ENCODE measurements around the gene ZNF670.
"Not testable (repeated sequence)": the region's sequence is repeated elsewhere in the genome, so short reads cannot be mapped to it uniquely, and the experiment has no call there.

Gene ZNF670

GRCh38 chr1:247078258-247079140, at the start of gene ZNF670:
ZNF670 (minus strand) TSS chr1:247078811; CDS start chr1:247078596, 215 bp downstream.
- peak; percentile 94 for DNase-seq

GRCh38 chr1:247127519-247128282, 49.1 kb upstream of the ZNF670 start:
- not testable (repeated sequence) for DNase-seq

- DNase-seq = not testable (repeated sequence)
These were observed 48.0 kb upstream of the ZNF670 start for GRCh38 chr1:247126601-247127000.

- DNase-seq = not testable (repeated sequence)
These were observed 47.6 kb upstream of the ZNF670 start for GRCh38 chr1:247126166-247126565.

- no peak for DNase-seq
These were observed 42.8 kb upstream of the ZNF670 start for GRCh38 chr1:247121382-247121781.

- DNase-seq = not testable (repeated sequence)
These were observed 41.7 kb upstream of the ZNF670 start for GRCh38 chr1:247120408-247120668.

- DNase-seq = no peak
These were observed 41.2 kb upstream of the ZNF670 start for GRCh38 chr1:247119600-247120407.

- DNase-seq = peak; percentile 29
These were observed 40.4 kb upstream of the ZNF670 start for GRCh38 chr1:247118946-247119446.

GRCh38 chr1:247115545-247115944, 36.9 kb upstream of the ZNF670 start:
- no peak for DNase-seq

- no peak for DNase-seq
These were observed 36.5 kb upstream of the ZNF670 start for GRCh38 chr1:247115141-247115510.

- DNase-seq = no peak
These were observed 35.9 kb upstream of the ZNF670 start for GRCh38 chr1:247114351-247115140.

- DNase-seq = no peak
These were observed 35.2 kb upstream of the ZNF670 start for GRCh38 chr1:247113733-247114271.

- no peak for DNase-seq
These were observed 34.5 kb upstream of the ZNF670 start for GRCh38 chr1:247113094-247113497.

- DNase-seq = no peak
These were observed 33.8 kb upstream of the ZNF670 start for GRCh38 chr1:247112479-247112781.

- DNase-seq = no peak
These were observed 33.3 kb upstream of the ZNF670 start for GRCh38 chr1:247111700-247112478.

- no peak for DNase-seq
These were observed 32.7 kb upstream of the ZNF670 start for GRCh38 chr1:247111259-247111699.

GRCh38 chr1:247110627-247111258, 32.1 kb upstream of the ZNF670 start:
- DNase-seq = peak; percentile 61

- no peak for DNase-seq
These were observed 29.1 kb upstream of the ZNF670 start for GRCh38 chr1:247107694-247108093.

- no peak for DNase-seq
These were observed 27.4 kb upstream of the ZNF670 start for GRCh38 chr1:247105966-247106365.

GRCh38 chr1:247104965-247105364, 26.4 kb upstream of the ZNF670 start:
- DNase-seq = no peak

All from activated CD4-positive, alpha-beta T cell treated with anti-CD3 and anti-CD28 coated beads, Interleukin-10, Interleukin-2, amounts not matched to agents 100 ng/mL and 50 ng/mL, durations not matched to agents 16 hours and 8 hours (primary cell).